PC-9 (cell line): ENCODE data around the gene BPTF. TPM values are rescaled to one million over a fixed set of nuclear protein-coding genes. Genes with fewer than 3 reads are reported as not detected.
"Not testable (repeated sequence)": the region's sequence is repeated elsewhere in the genome, so short reads cannot be mapped to it uniquely, and the experiment has no call there.

Experiments
- BruUV-seq: library from RNA; stranded (reverse); fragments of 400-500 nt; replicated peaks from 2 replicates; lab custom pipeline; 2021; lab: Mats Ljungman, UMichigan
- CTCF ChIA-PET: fragments of 300-600 bp; sonication (Branson Sonifier 250); formaldehyde crosslinking; loops from one replicate; lab custom pipeline; 2022; ENCODE audit warnings: antibody characterized with exemption; lab: Charles Lee
- POLR2A ChIA-PET: fragments of 300-600 bp; sonication (Branson Sonifier 250); formaldehyde crosslinking; loops from one replicate; lab custom pipeline; 2022; ENCODE audit warnings: antibody characterized with exemption; ENCODE audit not compliant: unreplicated experiment; lab: Charles Lee
- DNase-seq, 2 experiments: peaks; one replicate each; pipeline versions ENCODE4 v3.0.0 to v3.0.0-alpha.2; 2015 to 2022; ENCODE audit warnings: mixed read lengths in 1 of 2
- H2AFZ ChIP-seq: fragments of 200-600 bp; sonication (generic); 2 replicates; pipeline ENCODE4 v1.8.1; 2017; ENCODE audit warnings: antibody characterized with exemption
- H3F3A ChIP-seq: fragments of 200-600 bp; sonication (generic); 2 replicates; pipeline ENCODE4 v1.8.1; 2017; ENCODE audit warnings: antibody characterized with exemption, mild to moderate bottlenecking, low read depth; ENCODE audit not compliant: insufficient read depth
- H3K27ac ChIP-seq: fragments of 200-600 bp; sonication (generic); 2 replicates; pipeline ENCODE4 v1.6.1; 2016; ENCODE audit warnings: mixed run types
- H3K27me3 ChIP-seq: fragments of 200-600 bp; sonication (generic); 2 replicates; pipeline ENCODE4 v1.6.1; 2016; ENCODE audit warnings: low read depth, mixed run types; ENCODE audit not compliant: insufficient read depth
- H3K36me3 ChIP-seq: fragments of 200-600 bp; sonication (generic); 2 replicates; pipeline ENCODE4 v1.6.1; 2016; ENCODE audit warnings: low read depth, mixed run types
- H3K4me1 ChIP-seq: fragments of 200-600 bp; sonication (generic); replicated peaks from 2 replicates; pipeline ENCODE4 v1.6.1; 2016; ENCODE audit warnings: mixed run types; ENCODE audit not compliant: insufficient read depth
- H3K4me2 ChIP-seq: fragments of 200-600 bp; sonication (generic); 2 replicates; pipeline ENCODE4 v1.6.1; 2017; ENCODE audit warnings: mixed run types
- H3K4me3 ChIP-seq: fragments of 200-600 bp; sonication (generic); 2 replicates; pipeline ENCODE4 v1.6.1; 2016; ENCODE audit warnings: mixed run types
- H3K79me2 ChIP-seq: fragments of 200-600 bp; sonication (generic); 2 replicates; pipeline ENCODE4 v1.6.1; 2017; ENCODE audit warnings: low read depth, mixed run types
- H3K9me2 ChIP-seq: fragments of 200-600 bp; sonication (generic); 2 replicates; pipeline ENCODE4 v1.8.1; 2017; ENCODE audit warnings: mild to moderate bottlenecking; ENCODE audit not compliant: insufficient read depth
- H3K9me3 ChIP-seq: fragments of 200-600 bp; sonication (generic); 2 replicates; pipeline ENCODE4 v1.8.1; 2016; ENCODE audit warnings: low read depth; ENCODE audit not compliant: insufficient read depth
- H4K20me1 ChIP-seq: fragments of 200-600 bp; sonication (generic); 2 replicates; pipeline ENCODE4 v1.8.1; 2017; ENCODE audit not compliant: insufficient read depth
- CTCF ChIP-seq: fragments of 200-600 bp; sonication (generic); conservative IDR thresholded peaks from 2 replicates; pipeline ENCODE4 v1.6.1; 2017; ENCODE audit warnings: mixed run types, antibody characterized with exemption, mild to moderate bottlenecking, moderate library complexity
- EZH2 ChIP-seq: fragments of 200-600 bp; sonication (generic); IDR thresholded peaks from 2 replicates; pipeline ENCODE4 v1.8.0; 2017; ENCODE audit warnings: antibody characterized with exemption, low read depth
- intact Hi-C: fragments of 100-400 bp; cut with micrococcal nuclease; formaldehyde crosslinking; loops from one replicate; pipeline ENCODE4 v1.10.0; 2022; ENCODE audit not compliant: unreplicated experiment
- total RNA-seq: library from RNA; stranded (reverse); gene quantifications from 2 replicates; pipeline ENCODE4 v1.2.3, GENCODE V29; 2021

The BPTF gene
- total RNA-seq, 1 experiment from 2014 or later: 95.6 TPM

GRCh38 chr17:67970783-67971182 lies 145.5 kb downstream of the BPTF start:
- Histone ChIP-seq H2AFZ (no peak overlapping the region), H3K4me3 (no peak overlapping the region), H3K79me2 (no peaks in the 10 kb centered on the region), H4K20me1 (no peaks in the 10 kb centered on the region), H3K27me3 (no peaks in the 10 kb centered on the region), H3K36me3 (peaks cover 7% of the 10 kb centered on the region), H3K9me2 (no peaks in the 10 kb centered on the region), H3K9me3 (no peaks in the 10 kb centered on the region), H3F3A (no peaks in the 10 kb centered on the region), H3K4me2 (no peak overlapping the region), H3K27ac (no peak overlapping the region), H3K4me1 (no peaks in the 10 kb centered on the region)
- CTCF ChIA-PET: no interaction called here
- intact Hi-C loops: no loop called here
- POLR2A ChIA-PET: no interaction called here
- TF ChIP-seq EZH2 (no peak), CTCF (no peak)
- DNase-seq: no peak
- BruUV-seq: no TSS peak

- ChIA-PET CTCF (no interaction called here), POLR2A (no interaction called here)
- no peak overlapping the region for H3K27ac ChIP-seq
- H3K4me1 ChIP-seq: no peaks in the 10 kb centered on the region
- TF ChIP-seq CTCF: no peak
- TF ChIP-seq EZH2: no peak
- H3F3A ChIP-seq: no peaks in the 10 kb centered on the region
- no TSS peak for BruUV-seq
- no peaks in the 10 kb centered on the region for H3K79me2 ChIP-seq
- H4K20me1 ChIP-seq: no peaks in the 10 kb centered on the region
- no peak for DNase-seq
- H3K4me2 ChIP-seq: no peak overlapping the region
- no peak overlapping the region for H2AFZ ChIP-seq
- intact Hi-C loops: no loop called here
- H3K4me3 ChIP-seq: no peak overlapping the region
- H3K9me2 ChIP-seq: no peaks in the 10 kb centered on the region
- no peaks in the 10 kb centered on the region for H3K36me3 ChIP-seq
- H3K9me3 ChIP-seq: no peaks in the 10 kb centered on the region
- H3K27me3 ChIP-seq: no peaks in the 10 kb centered on the region
Observed at GRCh38 chr17:67974185-67974584, 148.9 kb downstream of the BPTF start.

GRCh38 chr17:67974598-67975066 lies 149.3 kb downstream of the BPTF start:
- ChIA-PET CTCF (no interaction called here), POLR2A (interaction anchor here (0.9 kb wide), 1 partner anchor 15 kb away, joined by 5 read pairs; no protein-coding TSS in a partner anchor)
- H3K79me2 ChIP-seq: no peaks in the 10 kb centered on the region
- no peak overlapping the region for H3K4me2 ChIP-seq
- H3K27me3 ChIP-seq: no peaks in the 10 kb centered on the region
- intact Hi-C loops: no loop called here
- no peaks in the 10 kb centered on the region for H3K9me2 ChIP-seq
- H3F3A ChIP-seq: no peaks in the 10 kb centered on the region
- H3K4me3 ChIP-seq: no peak overlapping the region
- no peak overlapping the region for H3K27ac ChIP-seq
- no peak overlapping the region for H2AFZ ChIP-seq
- no peaks in the 10 kb centered on the region for H3K4me1 ChIP-seq
- BruUV-seq: no TSS peak
- no peaks in the 10 kb centered on the region for H3K36me3 ChIP-seq
- no peak for DNase-seq
- TF ChIP-seq CTCF (no peak), EZH2 (no peak)
- H4K20me1 ChIP-seq: no peaks in the 10 kb centered on the region
- H3K9me3 ChIP-seq: no peaks in the 10 kb centered on the region

- H3K9me2 ChIP-seq, H3K4me3 ChIP-seq, H3F3A ChIP-seq, H2AFZ ChIP-seq, H3K27me3 ChIP-seq, CTCF ChIA-PET, intact Hi-C loops, BruUV-seq, H4K20me1 ChIP-seq, H3K4me2 ChIP-seq, H3K9me3 ChIP-seq, H3K36me3 ChIP-seq, POLR2A ChIA-PET, H3K4me1 ChIP-seq, H3K27ac ChIP-seq, DNase-seq, H3K79me2 ChIP-seq: not testable (repeated sequence)
Observed at GRCh38 chr17:67976306-67976705, 151.0 kb downstream of the BPTF start.
